ENCODE results near the gene CFP. TPM values are rescaled to one million over a fixed set of nuclear protein-coding genes. Genes with fewer than 3 reads are reported as not detected.

The CFP gene
- total RNA-seq, 1 experiment from 2014 or later, result 0.34 TPM

DNA sequence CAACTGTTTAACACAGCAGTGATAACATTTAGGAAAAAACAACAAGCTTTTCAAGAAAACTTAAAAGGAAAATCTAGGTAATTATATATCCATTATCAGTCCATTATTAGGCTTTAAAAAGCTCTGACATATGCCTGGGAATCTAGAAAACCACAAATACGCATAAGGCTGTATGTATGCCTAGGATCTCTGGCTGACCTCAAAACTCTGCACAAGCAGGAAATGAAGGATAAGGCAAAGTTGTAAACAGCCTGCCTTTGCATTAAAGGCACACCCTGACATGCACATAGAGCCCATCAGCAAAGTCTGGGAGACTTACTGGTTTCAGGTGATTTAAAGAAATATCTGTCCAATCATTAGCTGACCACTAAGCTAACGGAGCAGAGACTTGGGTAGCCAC lies 33.5 kb downstream of the CFP start:
- peaks cover 9% of the 10 kb centered on the region for H3K27me3 Mint-ChIP-seq (ENCODE audit: insufficient read depth, unreplicated experiment)
- ChIA-PET POLR2A (no interaction called here), CTCF (no interaction called here)
- TF ChIP-seq, protein P1, sequence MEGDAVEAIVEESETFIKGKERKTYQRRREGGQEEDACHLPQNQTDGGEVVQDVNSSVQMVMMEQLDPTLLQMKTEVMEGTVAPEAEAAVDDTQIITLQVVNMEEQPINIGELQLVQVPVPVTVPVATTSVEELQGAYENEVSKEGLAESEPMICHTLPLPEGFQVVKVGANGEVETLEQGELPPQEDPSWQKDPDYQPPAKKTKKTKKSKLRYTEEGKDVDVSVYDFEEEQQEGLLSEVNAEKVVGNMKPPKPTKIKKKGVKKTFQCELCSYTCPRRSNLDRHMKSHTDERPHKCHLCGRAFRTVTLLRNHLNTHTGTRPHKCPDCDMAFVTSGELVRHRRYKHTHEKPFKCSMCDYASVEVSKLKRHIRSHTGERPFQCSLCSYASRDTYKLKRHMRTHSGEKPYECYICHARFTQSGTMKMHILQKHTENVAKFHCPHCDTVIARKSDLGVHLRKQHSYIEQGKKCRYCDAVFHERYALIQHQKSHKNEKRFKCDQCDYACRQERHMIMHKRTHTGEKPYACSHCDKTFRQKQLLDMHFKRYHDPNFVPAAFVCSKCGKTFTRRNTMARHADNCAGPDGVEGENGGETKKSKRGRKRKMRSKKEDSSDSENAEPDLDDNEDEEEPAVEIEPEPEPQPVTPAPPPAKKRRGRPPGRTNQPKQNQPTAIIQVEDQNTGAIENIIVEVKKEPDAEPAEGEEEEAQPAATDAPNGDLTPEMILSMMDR (IDR thresholded peaks at IDR 0.05; ENCODE audit: insufficient read depth in 1 of 2, low read depth in 1 of 2, low read length in 1 of 2, severe bottlenecking in 1 of 2, unreplicated experiment in 1 of 2), result no peak
- Histone ChIP-seq H3K27me3 (replicated peaks; ENCODE audit: control insufficient read depth, insufficient read depth, low read length) (no peaks in the 10 kb centered on the region), H3K4me3 (ENCODE audit: low read depth, low read length) (no peak overlapping the region), H3K36me3 (ENCODE audit: control insufficient read depth, insufficient read depth, low read length) (no peaks in the 10 kb centered on the region), H3K4me1 (no peaks in the 10 kb centered on the region), H3K9me3 (no peaks in the 10 kb centered on the region)
- H3K4me3 Mint-ChIP-seq (ENCODE audit: unreplicated experiment), result no peak overlapping the region
- no TSS peak for BruUV-seq (replicated peaks)
- no peaks in the 10 kb centered on the region for H3K4me1 Mint-ChIP-seq (ENCODE audit: low read depth, unreplicated experiment)
- H3K36me3 Mint-ChIP-seq (ENCODE audit: insufficient read depth, unreplicated experiment), result no peaks in the 10 kb centered on the region
- no peak for DNase-seq
- intact Hi-C loops (cut with micrococcal nuclease; ENCODE audit: unreplicated experiment), result no loop called here
- H3K27ac Mint-ChIP-seq (ENCODE audit: unreplicated experiment), result no peak overlapping the region
- H3K9me3 Mint-ChIP-seq (ENCODE audit: unreplicated experiment), result peaks cover 10% of the 10 kb centered on the region

DNA sequence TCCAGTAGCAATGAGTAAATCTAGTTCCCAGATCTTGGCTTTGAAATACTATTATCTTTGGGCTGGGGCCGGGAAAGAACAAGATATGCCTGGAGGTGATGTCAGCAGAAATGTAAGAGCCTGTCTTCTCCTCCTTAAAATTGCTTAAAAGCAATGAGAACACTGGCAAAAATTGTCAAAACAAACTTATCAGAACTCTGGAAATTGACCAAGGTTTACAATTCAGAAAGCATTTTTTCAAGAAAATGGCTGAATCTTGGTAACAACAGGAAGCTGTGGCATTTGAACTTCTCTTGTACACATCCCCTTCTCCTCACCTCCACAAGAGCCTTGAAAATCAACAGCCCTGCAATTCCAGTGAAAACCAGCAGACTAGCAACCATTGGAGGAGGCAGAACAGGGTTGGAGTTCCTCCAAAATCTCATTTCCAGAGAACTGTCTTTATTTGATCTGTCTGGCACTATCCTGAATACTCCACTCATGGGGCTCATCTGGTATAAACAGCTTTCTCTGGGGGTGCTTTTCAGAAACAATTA lies 33.9 kb downstream of the CFP start:
- intact Hi-C loops (cut with micrococcal nuclease; ENCODE audit: unreplicated experiment), result no loop called here
- H3K27ac Mint-ChIP-seq (ENCODE audit: unreplicated experiment), result no peak overlapping the region

DNA sequence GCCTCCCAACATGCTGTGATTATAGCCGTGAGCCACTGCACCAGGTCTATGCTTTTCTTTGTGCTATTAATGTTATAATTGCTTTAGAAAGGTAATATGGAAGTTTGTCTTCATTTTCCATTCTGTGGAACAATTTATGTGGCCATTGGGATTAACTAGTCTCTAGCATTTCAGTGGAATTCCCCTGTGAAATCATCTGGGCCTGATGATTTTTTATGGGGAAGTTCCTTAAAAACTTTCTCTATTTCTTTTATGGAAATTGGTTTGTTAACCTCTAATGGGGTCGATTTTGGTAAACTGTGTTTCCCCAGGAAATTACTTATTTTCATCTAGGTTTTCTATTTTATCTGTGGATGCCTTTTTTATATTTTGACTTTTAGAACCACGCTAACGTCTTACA lies 36.2 kb downstream of the CFP start:
- Mint-ChIP-seq H3K27ac (ENCODE audit: unreplicated experiment) (no peak overlapping the region), H3K9me3 (ENCODE audit: unreplicated experiment) (peaks cover 10% of the 10 kb centered on the region), H3K4me1 (ENCODE audit: low read depth, unreplicated experiment) (no peaks in the 10 kb centered on the region), H3K36me3 (ENCODE audit: insufficient read depth, unreplicated experiment) (no peaks in the 10 kb centered on the region), H3K4me3 (ENCODE audit: unreplicated experiment) (no peak overlapping the region), H3K27me3 (ENCODE audit: insufficient read depth, unreplicated experiment) (peaks cover 5% of the 10 kb centered on the region)
- no peak for DNase-seq
- ChIA-PET POLR2A (no interaction called here), CTCF (no interaction called here)
- Histone ChIP-seq H3K9me3 (no peaks in the 10 kb centered on the region), H3K27me3 (replicated peaks; ENCODE audit: control insufficient read depth, insufficient read depth, low read length) (no peaks in the 10 kb centered on the region), H3K4me3 (ENCODE audit: low read depth, low read length) (no peak overlapping the region), H3K4me1 (no peaks in the 10 kb centered on the region), H3K36me3 (ENCODE audit: control insufficient read depth, insufficient read depth, low read length) (no peaks in the 10 kb centered on the region)
- BruUV-seq (replicated peaks), result no TSS peak
- intact Hi-C loops (cut with micrococcal nuclease; ENCODE audit: unreplicated experiment), result no loop called here
- TF ChIP-seq, protein P1 (IDR thresholded peaks at IDR 0.05; ENCODE audit: insufficient read depth in 1 of 2, low read depth in 1 of 2, low read length in 1 of 2, severe bottlenecking in 1 of 2, unreplicated experiment in 1 of 2), result no peak

More for the DNA sequence above, 33.9 kb downstream of the CFP start:
- no peaks in the 10 kb centered on the region for H3K4me1 Mint-ChIP-seq (ENCODE audit: low read depth, unreplicated experiment)
- TF ChIP-seq, protein P1 (IDR thresholded peaks at IDR 0.05; ENCODE audit: insufficient read depth in 1 of 2, low read depth in 1 of 2, low read length in 1 of 2, severe bottlenecking in 1 of 2, unreplicated experiment in 1 of 2), result no peak
- H3K27me3 ChIP-seq (replicated peaks; ENCODE audit: control insufficient read depth, insufficient read depth, low read length), result no peaks in the 10 kb centered on the region
- peaks cover 10% of the 10 kb centered on the region for H3K9me3 Mint-ChIP-seq (ENCODE audit: unreplicated experiment)
- H3K27me3 Mint-ChIP-seq (ENCODE audit: insufficient read depth, unreplicated experiment), result peaks cover 6% of the 10 kb centered on the region
- H3K36me3 Mint-ChIP-seq (ENCODE audit: insufficient read depth, unreplicated experiment), result no peaks in the 10 kb centered on the region
- no peak for DNase-seq
- H3K9me3 ChIP-seq, result no peaks in the 10 kb centered on the region
- H3K4me3 Mint-ChIP-seq (ENCODE audit: unreplicated experiment), result no peak overlapping the region
- no peaks in the 10 kb centered on the region for H3K36me3 ChIP-seq (ENCODE audit: control insufficient read depth, insufficient read depth, low read length)
- H3K4me1 ChIP-seq, result no peaks in the 10 kb centered on the region
- no TSS peak for BruUV-seq (replicated peaks)
- H3K4me3 ChIP-seq (ENCODE audit: low read depth, low read length), result no peak overlapping the region
- CTCF ChIA-PET, result no interaction called here
- POLR2A ChIA-PET, result no interaction called here
